MM.1S (cell line): ENCODE data around the gene LYL1.

Source experiments
- DNase-seq: peaks from one replicate; pipeline ENCODE4 v3.0.0-alpha.2; 2015
- H2AFZ ChIP-seq: fragments of 300-600 bp; sonication (generic); 2 replicates; pipeline ENCODE4 v1.6.0; 2016; ENCODE audit warnings: antibody characterized with exemption, low read length
- H3F3A ChIP-seq: fragments of 300-600 bp; sonication (generic); 2 replicates; pipeline ENCODE4 v1.6.1; 2016; ENCODE audit warnings: mild to moderate bottlenecking, antibody characterized with exemption, low read length, moderate library complexity, mixed read lengths; ENCODE audit not compliant: insufficient read depth
- H3K27ac ChIP-seq: fragments of 300-600 bp; sonication (generic); 2 replicates; pipeline ENCODE4 v1.5.1; 2016; ENCODE audit warnings: mild to moderate bottlenecking, low read length
- H3K27me3 ChIP-seq: fragments of 300-600 bp; sonication (generic); replicated peaks from 2 replicates; pipeline ENCODE4 v1.6.0; 2016; ENCODE audit warnings: low read length; ENCODE audit not compliant: insufficient read depth
- H3K36me3 ChIP-seq: fragments of 300-600 bp; sonication (generic); replicated peaks from 2 replicates; pipeline ENCODE4 v1.6.1; 2016; ENCODE audit warnings: mild to moderate bottlenecking, low read length, mixed read lengths; ENCODE audit not compliant: insufficient read depth
- H3K4me1 ChIP-seq: fragments of 300-600 bp; sonication (generic); 2 replicates; pipeline ENCODE4 v1.6.1; 2016; ENCODE audit warnings: low read length, mixed read lengths
- H3K4me2 ChIP-seq: fragments of 300-600 bp; sonication (generic); 2 replicates; pipeline ENCODE4 v1.6.0; 2016; ENCODE audit warnings: low read depth, low read length
- H3K4me3 ChIP-seq: fragments of 300-600 bp; sonication (generic); 2 replicates; pipeline ENCODE4 v1.5.1; 2016; ENCODE audit warnings: low read length, mixed read lengths
- H3K79me2 ChIP-seq: fragments of 300-600 bp; sonication (generic); 2 replicates; pipeline ENCODE4 v1.6.1; 2016; ENCODE audit warnings: mixed run types, low read length, mixed read lengths
- H3K9ac ChIP-seq: fragments of 300-600 bp; sonication (generic); 2 replicates; pipeline ENCODE4 v1.6.1; 2016; ENCODE audit warnings: low read length, mixed read lengths
- H3K9me2 ChIP-seq: fragments of 300-600 bp; sonication (generic); replicated peaks from 2 replicates; pipeline ENCODE4 v1.6.1; 2016; ENCODE audit warnings: mild to moderate bottlenecking, low read length, mixed read lengths; ENCODE audit not compliant: insufficient read depth
- H3K9me3 ChIP-seq: fragments of 300-600 bp; sonication (generic); replicated peaks from 2 replicates; pipeline ENCODE4 v1.6.1; 2016; ENCODE audit warnings: mild to moderate bottlenecking, low read length, mixed read lengths; ENCODE audit not compliant: insufficient read depth
- H4K20me1 ChIP-seq: fragments of 300-600 bp; sonication (generic); 2 replicates; pipeline ENCODE4 v1.6.1; 2016; ENCODE audit warnings: mild to moderate bottlenecking, low read length, moderate library complexity, mixed read lengths; ENCODE audit not compliant: insufficient read depth
- CTCF ChIP-seq: fragments of 300-600 bp; sonication (generic); IDR thresholded peaks from 2 replicates; pipeline ENCODE4 v1.5.1; 2016; ENCODE audit warnings: antibody characterized with exemption, low read length, mixed read lengths
- EZH2 ChIP-seq: fragments of 300-600 bp; sonication (generic); optimal IDR thresholded peaks from 2 replicates; pipeline ENCODE3; 2017; ENCODE audit warnings: low read depth, mild to moderate bottlenecking, antibody characterized with exemption, low read length, mixed read lengths
- EZH2phosphoT487 ChIP-seq: fragments of 300-600 bp; sonication (generic); IDR thresholded peaks from 2 replicates; pipeline ENCODE4 v1.6.1; 2018; ENCODE audit warnings: antibody characterized with exemption, low read length

The LYL1 gene

DNA sequence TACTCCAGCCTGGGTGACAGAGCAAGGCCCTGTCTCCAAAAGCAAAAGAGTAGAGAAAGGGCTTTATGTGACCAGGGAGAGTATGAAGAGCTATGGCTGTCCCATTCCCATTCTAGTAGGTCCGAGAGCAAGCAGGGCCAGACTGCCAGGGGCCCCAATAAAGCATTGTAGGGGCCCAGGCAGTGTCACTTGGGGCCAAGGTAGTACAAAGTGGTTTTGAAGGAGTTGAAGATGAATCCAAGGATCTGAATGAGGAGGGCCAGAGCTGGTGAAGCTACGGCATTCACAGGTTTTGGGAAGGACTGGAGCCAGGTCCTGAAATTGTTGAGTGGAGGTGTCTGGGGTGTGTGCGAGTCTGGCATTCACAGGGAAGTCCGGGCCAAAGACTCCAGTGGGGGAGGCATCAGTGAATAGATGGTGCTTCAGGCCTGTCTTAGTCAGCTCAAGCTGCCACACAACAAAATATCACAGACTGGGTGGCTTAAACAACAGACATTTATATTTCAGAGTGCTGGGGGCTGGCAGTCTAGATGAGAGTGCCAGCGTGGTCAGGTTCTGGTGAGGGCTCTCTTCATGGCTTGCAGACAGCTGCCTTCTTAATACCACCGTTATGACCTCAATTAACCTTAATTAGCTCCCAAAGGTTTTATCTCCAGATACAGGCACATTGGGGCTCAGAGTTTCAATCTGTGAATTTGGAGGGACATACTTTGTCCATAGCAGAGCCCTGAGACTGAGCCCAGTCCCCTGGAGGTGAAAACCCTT is 25.3 kb upstream of the LYL1 start:
- Histone ChIP-seq H3K4me3 (no peak overlapping the region), H3F3A (no peaks in the 10 kb centered on the region), H3K79me2 (peaks cover 71% of the 10 kb centered on the region), H3K36me3 (no peaks in the 10 kb centered on the region), H3K4me2 (no peak overlapping the region), H3K4me1 (no peaks in the 10 kb centered on the region), H3K27me3 (no peaks in the 10 kb centered on the region), H3K9me3 (no peaks in the 10 kb centered on the region), H3K27ac (no peak overlapping the region), H2AFZ (no peak overlapping the region), H3K9me2 (no peaks in the 10 kb centered on the region), H3K9ac (no peak overlapping the region), H4K20me1 (no peaks in the 10 kb centered on the region)
- DNase-seq: no peak
- TF ChIP-seq EZH2phosphoT487: no peak
- TF ChIP-seq EZH2: no peak
- no peak for TF ChIP-seq CTCF

DNA sequence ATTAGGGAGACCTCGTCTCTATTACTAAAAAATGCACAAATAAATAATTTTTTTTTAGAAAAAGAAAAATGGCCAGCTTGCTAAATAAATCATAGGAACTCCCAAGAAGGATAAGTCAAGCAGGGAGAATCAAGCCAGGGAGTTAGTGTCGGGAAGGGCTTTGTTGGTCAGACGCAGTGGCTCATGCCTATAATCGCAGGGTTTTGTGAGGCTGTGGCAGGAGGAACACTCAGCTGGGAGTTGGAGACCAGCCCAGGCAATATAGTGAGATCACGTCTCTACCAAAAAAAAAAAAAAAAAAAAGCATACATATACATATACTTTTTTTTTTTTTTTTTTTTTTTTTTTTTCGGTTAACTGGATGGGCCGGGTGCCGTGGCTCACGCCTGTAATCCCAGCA is 24.4 kb upstream of the LYL1 start:
- Histone ChIP-seq H3K9ac (no peak overlapping the region), H3K27me3 (no peaks in the 10 kb centered on the region), H4K20me1 (no peaks in the 10 kb centered on the region; the same call in 1 of the 2 replicates), H3K9me2 (no peaks in the 10 kb centered on the region), H3K9me3 (no peaks in the 10 kb centered on the region), H3K4me2 (no peak overlapping the region), H3K4me1 (no peaks in the 10 kb centered on the region), H3K79me2 (peaks cover 74% of the 10 kb centered on the region), H2AFZ (no peak overlapping the region), H3K4me3 (no peak overlapping the region), H3K27ac (no peak overlapping the region), H3F3A (no peaks in the 10 kb centered on the region), H3K36me3 (no peaks in the 10 kb centered on the region)
- no peak for DNase-seq
- no peak for TF ChIP-seq CTCF
- TF ChIP-seq EZH2: no peak
- TF ChIP-seq EZH2phosphoT487: no peak

- no peak overlapping the region for H3K27ac ChIP-seq
- H3F3A ChIP-seq: no peaks in the 10 kb centered on the region
- no peaks in the 10 kb centered on the region for H3K9me2 ChIP-seq
- H3K4me1 ChIP-seq: peaks cover 7% of the 10 kb centered on the region
- peaks cover 82% of the 10 kb centered on the region for H3K79me2 ChIP-seq
- peaks cover 17% of the 10 kb centered on the region for H4K20me1 ChIP-seq
- no peak overlapping the region for H2AFZ ChIP-seq
- TF ChIP-seq CTCF: no peak
- no peaks in the 10 kb centered on the region for H3K36me3 ChIP-seq
- no peak overlapping the region for H3K4me3 ChIP-seq
- H3K27me3 ChIP-seq: no peaks in the 10 kb centered on the region
- no peaks in the 10 kb centered on the region for H3K9me3 ChIP-seq
- no peak overlapping the region for H3K4me2 ChIP-seq
- H3K9ac ChIP-seq: no peak overlapping the region
- no peak for DNase-seq
These were observed 20.6 kb upstream of the LYL1 start for GRCh38 chr19:13122980-13123957.
